Peyer's patch (tissue), 4 donors: ENCODE measurements around the gene MRPL39.

Source experiments
- CTCF ChIP-seq, 6 experiments: fragments of 450-650 bp in 4 of 6; fragments of 200-600 bp in 2 of 6; sonication (generic) in 1 of 6; IDR thresholded peaks; one replicate each; pipeline ENCODE4 v1.5.1; 2017 to 2019; ENCODE audit warnings: antibody characterized with exemption in 6 of 6, mild to moderate bottlenecking in 3 of 6, moderate library complexity in 1 of 6
- POLR2A ChIP-seq, 2 donors: fragments of 450-650 bp; IDR thresholded peaks; one replicate each; pipeline ENCODE4 v1.5.1; 2017; ENCODE audit warnings: antibody characterized with exemption in 2 of 2, mild to moderate bottlenecking in 2 of 2, moderate library complexity in 2 of 2

- no peak for TF ChIP-seq CTCF (IDR thresholded peaks at IDR 0.05)
- TF ChIP-seq POLR2A (IDR thresholded peaks at IDR 0.05), result no peak
These were observed 38.2 kb downstream of the MRPL39 start for GRCh38 chr21:25569084-25569483.
